ENCODE results near the gene SLC15A1.
"Not testable (repeated sequence)": the region's sequence is repeated elsewhere in the genome, so short reads cannot be mapped to it uniquely, and the experiment has no call there.

Gene SLC15A1

GRCh38 chr13:98641075-98641474, 111.4 kb downstream of the SLC15A1 start:
- TF ChIP-seq CTCF (IDR thresholded peaks at IDR 0.05; ENCODE audit: control insufficient read depth, extremely low read depth, insufficient read depth) = no peak
- DNase-seq (ENCODE audit: low read depth) = no peak
- H3K4me3 ChIP-seq (ENCODE audit: low read depth, low read length) = no peak overlapping the region

- not testable (repeated sequence) for DNase-seq (ENCODE audit: low read depth); H3K4me3 ChIP-seq (ENCODE audit: low read depth, low read length)
These were observed 112.7 kb downstream of the SLC15A1 start for GRCh38 chr13:98639785-98640184.

- not testable (repeated sequence) for DNase-seq (ENCODE audit: low read depth)
These were observed 114.1 kb downstream of the SLC15A1 start for GRCh38 chr13:98638352-98638751.

More at GRCh38 chr13:98638352-98638751, 114.1 kb downstream of the SLC15A1 start:
- H3K4me3 ChIP-seq (ENCODE audit: low read depth, low read length) = not testable (repeated sequence)
